Stimulated activated memory B cell treated with anti-CD40 and anti-IgM and Interleukin-4, amounts not matched to agents 10 μg/mL and 1 μg/mL and 100 μg/mL, for 72 hours (primary cell): ENCODE results near the gene RAP1GAP2.

Source experiments
- ATAC-seq: fragments of 150-1000 bp; cut with Tn5 transposase; 2 replicates; pipeline ENCODE4 v1.10.0; 2021
- H3K27ac Mint-ChIP-seq: one replicate; pipeline ENCODE4 v1.8.0; 2022; ENCODE audit warnings: mild to moderate bottlenecking, mixed read lengths
- H3K27me3 Mint-ChIP-seq: one replicate; pipeline ENCODE4 v1.8.0; 2022; ENCODE audit warnings: mixed read lengths
- H3K36me3 Mint-ChIP-seq: one replicate; pipeline ENCODE4 v1.8.0; 2022; ENCODE audit warnings: mixed read lengths
- H3K4me1 Mint-ChIP-seq: one replicate; pipeline ENCODE4 v1.8.0; 2022; ENCODE audit warnings: mixed read lengths
- H3K4me3 Mint-ChIP-seq: one replicate; pipeline ENCODE4 v1.8.0; 2022; ENCODE audit warnings: mild to moderate bottlenecking, moderate library complexity, mixed read lengths
- H3K9me3 Mint-ChIP-seq: one replicate; pipeline ENCODE4 v1.8.0; 2022; ENCODE audit warnings: mixed read lengths

The RAP1GAP2 gene

DNA sequence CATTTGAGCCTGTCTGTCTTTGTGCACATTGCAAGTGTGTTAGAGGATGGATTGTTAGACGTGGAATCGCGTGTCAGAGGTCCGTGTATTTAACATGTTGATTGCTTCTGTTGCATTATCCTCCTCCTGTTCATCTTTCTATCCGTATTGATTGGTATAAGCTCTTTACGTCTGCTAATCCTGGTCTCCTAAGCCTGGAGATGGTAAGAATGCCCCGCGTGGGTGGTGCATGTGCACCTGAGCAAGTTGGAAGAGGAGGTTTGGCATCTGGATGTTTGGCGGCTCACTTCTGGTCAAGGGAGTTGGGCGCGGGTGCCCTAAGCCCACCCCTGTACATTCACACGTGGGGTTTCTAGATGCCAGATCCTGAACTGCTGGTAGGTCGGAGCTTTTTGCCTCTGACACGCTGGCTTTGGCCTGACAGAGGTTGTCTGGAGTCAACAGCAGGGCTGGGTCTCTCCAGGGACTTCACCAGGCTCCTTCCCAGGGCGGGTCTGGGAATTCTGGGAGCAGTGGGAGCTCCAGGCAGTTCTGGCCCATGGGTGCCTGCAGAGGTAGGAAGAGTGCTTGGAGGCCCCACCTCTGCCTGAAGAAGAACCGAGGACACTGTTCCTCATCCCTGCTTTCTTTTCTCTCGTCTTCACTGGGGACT lies 159.8 kb downstream of the RAP1GAP2 start:
- Mint-ChIP-seq H3K9me3 (no peaks in the 10 kb centered on the region), H3K27ac (no peak overlapping the region)

DNA sequence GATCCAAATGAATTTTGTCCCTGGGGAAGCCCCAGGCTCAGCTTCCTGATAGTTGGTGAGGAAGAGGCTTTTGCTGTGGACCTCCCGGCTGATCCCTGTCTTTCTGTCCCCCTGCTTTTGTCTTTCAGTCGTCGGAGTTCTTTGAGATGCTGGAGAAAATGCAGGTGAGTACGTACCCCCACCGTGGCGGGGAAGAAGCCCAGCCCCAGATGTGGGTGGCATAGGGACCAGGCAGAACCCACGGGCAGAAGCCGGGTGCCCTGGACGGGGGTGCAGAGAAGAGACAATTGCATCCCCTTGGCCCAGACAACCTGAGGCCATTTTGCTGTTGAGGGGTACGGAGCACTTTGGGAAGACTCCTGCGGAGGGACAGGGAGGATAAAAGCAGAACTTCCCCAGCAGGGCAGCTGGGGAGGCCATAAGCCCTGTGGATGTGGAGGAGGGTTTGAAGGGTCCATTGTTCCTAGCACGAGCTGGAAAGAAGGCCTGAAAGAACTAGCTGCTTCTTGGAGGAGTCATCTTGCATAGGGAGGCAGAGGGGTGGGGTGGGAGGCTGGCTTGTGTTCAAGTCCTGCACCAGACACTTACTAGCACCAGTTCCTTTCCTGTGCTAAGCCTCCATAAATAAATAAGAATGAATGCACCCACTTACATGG lies 161.5 kb downstream of the RAP1GAP2 start:
- no peak for ATAC-seq
- Mint-ChIP-seq H3K9me3 (no peaks in the 10 kb centered on the region), H3K4me3 (no peak overlapping the region), H3K27me3 (peaks cover 32% of the 10 kb centered on the region), H3K27ac (no peak overlapping the region), H3K4me1 (peaks cover 27% of the 10 kb centered on the region), H3K36me3 (no peaks in the 10 kb centered on the region)

More for the DNA sequence above, 159.8 kb downstream of the RAP1GAP2 start:
- ATAC-seq, result no peak
- H3K4me3 Mint-ChIP-seq, result no peak overlapping the region
- H3K27me3 Mint-ChIP-seq, result peaks cover 32% of the 10 kb centered on the region
- H3K36me3 Mint-ChIP-seq, result no peaks in the 10 kb centered on the region
- peaks cover 27% of the 10 kb centered on the region for H3K4me1 Mint-ChIP-seq

DNA sequence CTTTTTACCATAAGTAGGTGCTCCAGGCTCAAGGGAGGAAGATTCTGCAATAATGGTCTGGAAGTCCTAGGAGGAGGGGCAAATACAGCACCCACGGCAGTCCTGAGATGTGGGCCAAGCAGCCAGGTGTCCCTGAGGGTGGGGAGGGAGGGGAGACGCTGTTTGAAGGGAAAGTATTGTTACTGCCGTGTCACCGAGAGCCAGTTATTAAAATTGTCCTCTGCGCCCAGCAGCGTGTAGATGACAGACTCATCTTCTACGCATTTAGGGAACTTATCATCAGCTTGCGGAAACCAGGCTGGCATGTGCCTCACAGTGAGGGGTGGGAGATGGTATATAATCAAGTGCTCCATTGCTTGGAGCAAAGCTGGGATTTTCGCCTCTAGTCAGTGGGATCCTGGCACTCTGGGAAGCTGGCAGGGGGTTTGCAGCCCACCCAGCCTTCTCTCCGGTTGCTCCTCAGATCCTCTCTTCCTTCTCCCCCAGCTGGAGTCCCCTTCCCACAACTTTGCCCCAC lies 162.5 kb downstream of the RAP1GAP2 start:
- Mint-ChIP-seq H3K36me3 (no peaks in the 10 kb centered on the region), H3K4me3 (no peak overlapping the region), H3K4me1 (peaks cover 27% of the 10 kb centered on the region), H3K9me3 (no peaks in the 10 kb centered on the region), H3K27me3 (peaks cover 32% of the 10 kb centered on the region), H3K27ac (no peak overlapping the region)
- no peak for ATAC-seq

DNA sequence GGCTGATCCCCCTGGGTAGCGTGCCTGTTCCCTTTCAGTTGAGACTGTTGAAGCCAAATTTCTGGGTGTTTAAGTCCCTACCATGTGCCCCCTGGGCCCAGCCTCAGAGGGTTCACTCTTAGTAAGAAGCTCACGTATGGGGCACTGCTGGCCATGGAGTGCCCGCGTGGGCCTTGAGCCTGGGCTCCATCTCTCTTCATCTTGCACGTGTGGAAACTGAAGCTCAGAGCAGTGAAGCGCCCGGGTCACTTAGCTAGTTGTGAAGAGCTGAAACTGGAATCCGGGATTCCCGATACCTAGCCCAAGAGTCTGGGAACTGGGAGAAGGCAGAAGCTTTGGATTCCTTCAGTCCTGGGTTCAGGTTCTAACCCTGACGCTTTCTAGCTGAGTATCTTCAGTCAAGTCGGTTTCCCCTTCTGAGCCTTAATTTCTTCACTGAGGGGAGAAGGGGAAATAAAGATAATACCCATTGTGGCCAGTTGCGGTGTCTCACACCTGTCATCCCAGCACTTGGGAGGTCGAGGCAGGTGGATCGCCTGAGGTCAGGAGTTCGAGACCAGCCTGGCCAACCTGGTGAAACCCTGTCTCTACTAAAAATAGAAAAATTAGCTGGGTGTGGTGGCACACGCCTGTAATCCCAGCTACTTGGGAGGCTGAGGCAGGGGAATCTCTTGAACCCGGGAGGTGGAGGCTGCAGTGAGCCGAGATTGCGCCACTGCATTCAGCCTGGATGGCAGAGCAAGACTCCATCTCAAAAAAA lies 163.3 kb downstream of the RAP1GAP2 start:
- no peak for ATAC-seq
- Mint-ChIP-seq H3K27ac (no peak overlapping the region), H3K4me1 (peaks cover 27% of the 10 kb centered on the region), H3K9me3 (no peaks in the 10 kb centered on the region), H3K4me3 (no peak overlapping the region), H3K36me3 (no peaks in the 10 kb centered on the region), H3K27me3 (peaks cover 32% of the 10 kb centered on the region)

DNA sequence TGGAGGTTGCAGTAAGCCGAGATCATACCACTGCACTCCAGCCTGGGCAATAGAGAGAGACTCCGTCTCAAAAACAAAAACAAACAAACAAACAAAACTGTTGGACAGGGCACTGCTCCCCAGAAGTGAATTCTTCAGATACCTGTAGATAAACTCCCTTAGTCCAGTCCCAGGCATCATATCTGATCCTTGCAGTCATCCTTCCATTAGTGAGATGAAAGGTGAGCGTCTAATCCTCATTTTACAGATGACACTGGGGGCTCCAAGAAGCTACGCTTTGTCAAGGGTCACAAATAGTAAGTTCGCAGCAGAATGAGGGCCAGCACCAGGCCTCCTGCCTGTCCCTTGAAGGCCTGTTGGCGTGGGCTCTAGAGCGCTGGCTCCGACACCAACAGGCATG lies 165.2 kb downstream of the RAP1GAP2 start:
- Mint-ChIP-seq H3K4me1 (peaks cover 10% of the 10 kb centered on the region), H3K9me3 (no peaks in the 10 kb centered on the region), H3K27ac (no peak overlapping the region), H3K36me3 (peaks cover 16% of the 10 kb centered on the region), H3K27me3 (peaks cover 15% of the 10 kb centered on the region), H3K4me3 (no peak overlapping the region)
- ATAC-seq, result no peak

DNA sequence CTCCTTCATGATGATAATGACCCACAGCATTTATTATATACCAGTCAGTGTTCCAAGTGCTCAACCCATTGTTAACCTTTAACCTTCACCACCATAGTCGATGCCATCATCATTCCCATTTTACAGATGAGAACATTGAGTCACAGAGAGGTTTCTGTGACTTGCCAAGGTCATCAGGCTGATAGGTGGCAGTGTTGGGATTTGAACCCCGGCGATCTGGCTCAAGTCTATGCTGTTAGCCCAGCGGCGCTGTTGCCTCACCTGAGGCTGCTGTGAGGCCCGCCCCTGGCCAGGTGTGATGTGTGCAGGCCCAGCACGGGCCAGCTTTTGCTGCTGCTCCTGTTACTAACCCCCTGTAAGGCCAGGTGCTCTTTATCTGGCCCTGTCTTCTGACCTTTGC lies 166.0 kb downstream of the RAP1GAP2 start:
- Mint-ChIP-seq H3K36me3 (peaks cover 23% of the 10 kb centered on the region), H3K4me1 (peaks cover 10% of the 10 kb centered on the region), H3K27me3 (peaks cover 13% of the 10 kb centered on the region), H3K27ac (no peak overlapping the region), H3K9me3 (no peaks in the 10 kb centered on the region), H3K4me3 (no peak overlapping the region)
- no peak for ATAC-seq

DNA sequence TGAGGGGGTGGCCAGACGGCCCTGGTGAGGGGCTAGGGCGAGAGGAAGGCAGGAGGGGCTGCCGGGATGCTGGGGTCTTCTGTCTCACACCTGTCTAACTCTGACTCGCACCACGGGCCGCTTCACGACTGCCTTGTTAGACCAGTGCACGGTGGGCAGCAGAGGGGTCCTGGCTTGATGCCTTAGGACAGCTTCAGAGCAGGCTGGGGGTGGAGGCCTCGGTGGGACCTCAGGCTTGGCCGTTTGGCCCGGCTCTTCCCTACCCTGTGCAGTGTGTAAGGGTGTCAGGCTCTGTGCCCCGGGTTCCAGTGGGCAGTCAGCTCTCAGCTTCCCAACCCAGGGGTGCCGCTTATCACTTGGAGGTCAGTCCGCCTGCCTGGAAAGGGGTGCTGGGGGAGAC lies 166.5 kb downstream of the RAP1GAP2 start:
- H3K36me3 Mint-ChIP-seq, result peaks cover 28% of the 10 kb centered on the region
- no peak overlapping the region for H3K27ac Mint-ChIP-seq
- no peak for ATAC-seq
- no peak overlapping the region for H3K4me3 Mint-ChIP-seq
- H3K4me1 Mint-ChIP-seq, result peaks cover 7% of the 10 kb centered on the region
- no peaks in the 10 kb centered on the region for H3K9me3 Mint-ChIP-seq
- peaks cover 9% of the 10 kb centered on the region for H3K27me3 Mint-ChIP-seq

DNA sequence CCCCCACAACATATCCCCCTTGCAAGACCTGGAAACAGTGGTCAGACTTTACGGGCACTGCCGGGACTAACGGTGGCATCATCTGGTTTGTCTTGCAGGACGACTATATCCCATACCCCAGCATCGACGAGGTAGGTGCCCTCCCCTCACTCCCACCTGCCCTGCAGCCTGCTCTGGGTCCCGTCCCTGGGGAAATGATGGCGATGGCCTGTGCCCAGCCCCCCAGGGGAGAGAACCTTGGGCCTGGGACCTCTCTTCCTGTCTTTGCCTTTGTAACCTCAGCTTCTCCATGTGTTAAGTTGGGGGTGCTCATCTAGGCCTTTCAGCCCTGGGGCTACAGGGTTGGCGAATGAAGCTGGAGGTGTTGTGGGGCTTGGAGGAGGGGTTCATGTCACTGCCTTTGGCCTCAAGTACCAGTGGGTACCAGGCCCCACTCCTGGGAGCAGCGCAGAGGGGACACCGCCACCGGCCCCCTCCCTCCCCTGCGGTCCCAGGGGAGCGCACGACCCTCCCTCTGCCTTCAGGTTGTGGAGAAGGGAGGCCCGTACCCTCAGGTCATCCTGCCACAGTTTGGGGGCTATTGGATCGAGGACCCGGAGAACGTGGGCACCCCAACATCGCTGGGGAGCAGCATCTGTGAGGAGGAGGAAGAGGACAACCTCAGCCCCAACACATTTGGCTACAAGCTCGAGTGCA lies 167.2 kb downstream of the RAP1GAP2 start:
- Mint-ChIP-seq H3K36me3 (peaks cover 36% of the 10 kb centered on the region), H3K4me1 (no peaks in the 10 kb centered on the region), H3K27me3 (peaks cover 2% of the 10 kb centered on the region), H3K27ac (no peak overlapping the region), H3K9me3 (no peaks in the 10 kb centered on the region), H3K4me3 (no peak overlapping the region)
- no peak for ATAC-seq

DNA sequence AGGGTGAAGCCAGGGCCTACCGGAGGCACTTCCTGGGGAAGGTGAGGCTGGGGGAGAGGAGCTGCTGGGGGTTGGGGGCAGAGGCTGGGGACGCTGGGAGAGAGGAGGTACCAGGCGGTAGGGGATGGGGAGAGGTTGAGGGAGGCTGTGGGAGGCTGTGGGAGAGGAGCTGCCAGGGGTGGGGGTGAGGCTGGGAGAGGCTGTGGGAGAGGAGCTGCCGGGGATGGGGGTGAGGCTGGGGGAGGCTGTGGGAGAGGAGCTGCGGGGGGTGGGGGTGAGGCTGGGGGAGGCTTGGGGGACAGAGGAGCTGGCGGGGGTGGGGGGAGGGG lies 167.8 kb downstream of the RAP1GAP2 start:
- no peaks in the 10 kb centered on the region for H3K9me3 Mint-ChIP-seq
- no peaks in the 10 kb centered on the region for H3K27me3 Mint-ChIP-seq
- no peak for ATAC-seq
- H3K36me3 Mint-ChIP-seq, result peaks cover 36% of the 10 kb centered on the region
- H3K27ac Mint-ChIP-seq, result no peak overlapping the region
- no peak overlapping the region for H3K4me3 Mint-ChIP-seq
- H3K4me1 Mint-ChIP-seq, result no peaks in the 10 kb centered on the region

DNA sequence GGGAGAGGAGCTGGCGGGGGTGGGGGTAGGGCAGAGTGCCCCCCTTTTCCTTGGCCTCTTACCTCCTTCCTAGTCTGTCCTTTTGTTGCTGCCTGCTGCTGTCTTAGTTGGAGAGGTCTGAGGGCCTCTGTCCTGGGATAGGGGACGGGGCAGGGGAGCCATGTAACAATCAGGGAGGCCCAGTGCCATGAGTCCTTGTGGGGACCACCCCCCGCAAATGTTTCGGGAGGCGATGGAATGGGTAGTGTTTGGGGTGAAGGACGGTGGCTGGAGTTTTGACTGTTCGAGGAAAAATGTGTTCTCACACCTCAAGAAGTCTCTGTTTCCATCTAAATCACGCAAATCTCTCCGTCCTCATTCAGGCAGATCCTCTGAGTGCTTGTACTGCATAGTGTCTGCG lies 168.1 kb downstream of the RAP1GAP2 start:
- no peaks in the 10 kb centered on the region for H3K4me1 Mint-ChIP-seq

DNA sequence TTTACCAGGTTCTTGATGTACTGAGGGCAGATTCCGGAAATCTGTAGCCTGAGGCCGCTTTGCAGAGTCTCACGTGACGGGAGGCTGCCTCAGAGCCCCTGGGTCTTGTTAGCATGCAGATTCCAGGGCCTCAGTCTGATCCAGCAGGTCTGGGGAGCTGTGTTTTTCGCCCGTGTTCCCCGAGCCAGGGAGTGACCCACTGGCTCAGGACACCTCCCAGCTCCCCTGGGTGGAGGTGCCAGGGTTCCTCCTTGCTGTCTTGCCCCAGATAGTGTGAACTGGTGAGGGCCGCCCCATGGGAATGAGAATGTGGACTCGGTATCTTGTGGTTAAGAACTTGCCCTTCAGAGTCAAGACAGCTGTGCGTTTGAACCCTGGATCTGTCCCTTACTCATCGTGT lies 168.6 kb downstream of the RAP1GAP2 start:
- Mint-ChIP-seq H3K9me3 (no peaks in the 10 kb centered on the region), H3K27ac (no peak overlapping the region), H3K36me3 (peaks cover 36% of the 10 kb centered on the region), H3K27me3 (no peaks in the 10 kb centered on the region), H3K4me1 (no peaks in the 10 kb centered on the region), H3K4me3 (no peak overlapping the region)
- ATAC-seq, result no peak

More for the DNA sequence above, 168.1 kb downstream of the RAP1GAP2 start:
- no peak overlapping the region for H3K4me3 Mint-ChIP-seq
- H3K27ac Mint-ChIP-seq, result no peak overlapping the region
- H3K9me3 Mint-ChIP-seq, result no peaks in the 10 kb centered on the region
- H3K27me3 Mint-ChIP-seq, result no peaks in the 10 kb centered on the region
- ATAC-seq, result no peak
- H3K36me3 Mint-ChIP-seq, result peaks cover 36% of the 10 kb centered on the region

DNA sequence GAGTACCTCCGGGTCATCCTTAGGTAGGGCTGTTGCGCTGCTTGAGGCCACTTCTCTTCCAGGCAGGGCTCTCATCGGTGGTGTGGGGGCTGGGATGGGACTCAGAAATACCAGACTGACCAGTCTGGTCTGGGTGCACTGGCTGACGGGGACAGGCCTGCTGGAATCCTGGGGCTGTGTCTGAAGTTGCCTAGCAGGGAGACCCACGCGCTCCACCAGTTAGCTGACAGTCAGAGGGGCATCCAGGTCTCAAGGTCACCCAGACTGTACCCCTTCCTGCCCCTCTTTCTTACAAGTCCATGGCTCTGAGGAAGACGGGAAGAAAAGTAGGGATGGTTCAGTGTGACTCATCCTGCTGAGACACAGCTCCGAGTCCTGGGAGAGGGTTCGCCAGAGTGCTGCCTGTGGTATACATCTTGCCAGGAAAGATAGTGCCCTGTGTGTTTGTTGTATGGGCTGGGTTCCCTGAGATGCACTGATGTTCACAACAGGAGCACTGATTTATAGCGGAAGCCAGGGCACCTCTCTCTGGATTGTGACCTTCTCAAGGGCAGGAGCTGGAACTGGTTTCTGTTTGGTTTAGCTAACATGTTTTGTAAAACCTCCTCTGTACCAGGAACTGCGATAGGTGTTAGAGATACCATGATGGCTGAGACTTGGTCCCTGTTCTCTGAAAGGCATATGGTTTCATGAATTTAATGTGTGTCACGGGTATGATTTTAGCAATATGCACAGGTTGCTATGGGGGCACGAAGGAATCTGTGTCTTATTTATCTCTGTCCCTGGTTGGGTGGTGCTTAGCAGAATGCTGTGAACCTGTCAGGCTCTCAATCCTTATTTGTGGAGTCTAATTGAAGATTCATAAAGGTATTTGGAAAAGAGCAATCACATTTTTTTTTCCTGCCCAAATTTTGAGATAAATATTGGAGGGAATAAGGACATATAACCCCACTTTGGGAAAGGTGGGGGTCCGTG lies 169.7 kb downstream of the RAP1GAP2 start:
- H3K36me3 Mint-ChIP-seq, result peaks cover 36% of the 10 kb centered on the region
- H3K27me3 Mint-ChIP-seq, result no peaks in the 10 kb centered on the region
- H3K4me3 Mint-ChIP-seq, result no peak overlapping the region
- H3K4me1 Mint-ChIP-seq, result no peaks in the 10 kb centered on the region
- H3K9me3 Mint-ChIP-seq, result no peaks in the 10 kb centered on the region
- no peak overlapping the region for H3K27ac Mint-ChIP-seq
- no peak for ATAC-seq

DNA sequence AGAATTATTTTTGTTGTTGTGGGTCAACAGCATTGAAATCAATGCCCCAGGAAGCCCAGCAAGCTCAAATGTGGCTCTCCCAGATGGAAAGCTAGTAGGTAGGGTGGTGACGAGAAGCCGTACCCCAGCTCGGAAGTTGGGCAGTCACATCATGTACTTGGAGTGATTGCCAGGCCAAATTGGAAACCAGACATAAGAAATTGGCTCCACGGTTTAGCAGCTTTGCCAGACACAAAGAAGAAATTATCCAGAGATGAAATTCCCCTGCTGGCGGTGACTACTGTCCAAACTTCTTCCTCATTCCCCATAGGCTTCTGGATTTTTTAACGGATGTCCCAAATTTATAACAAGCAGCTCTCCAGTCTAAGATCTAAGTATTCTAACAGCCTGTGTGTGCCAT lies 171.3 kb downstream of the RAP1GAP2 start:
- Mint-ChIP-seq H3K27me3 (no peaks in the 10 kb centered on the region), H3K27ac (no peak overlapping the region), H3K4me1 (no peaks in the 10 kb centered on the region), H3K36me3 (peaks cover 36% of the 10 kb centered on the region), H3K9me3 (no peaks in the 10 kb centered on the region), H3K4me3 (no peak overlapping the region)
- ATAC-seq, result no peak

DNA sequence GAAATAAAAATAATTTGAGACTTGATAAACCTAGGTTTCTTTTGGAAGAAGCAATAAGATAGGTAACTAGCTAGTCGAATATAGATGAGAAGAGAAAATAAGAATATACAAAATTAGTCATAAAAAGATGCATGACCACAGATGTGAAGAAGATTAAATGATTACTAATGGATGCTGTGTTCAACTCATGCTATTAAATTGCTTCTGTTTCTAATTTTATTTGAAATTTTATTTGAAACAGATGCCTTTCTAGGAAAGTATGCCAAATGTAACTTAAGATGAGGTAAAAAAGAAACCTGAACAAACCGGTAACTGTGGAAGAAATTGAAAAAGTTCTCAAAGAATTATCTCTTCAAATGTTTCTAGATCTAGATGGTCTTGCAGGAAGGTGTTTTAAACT lies 175.6 kb downstream of the RAP1GAP2 start:
- Mint-ChIP-seq H3K27ac (no peak overlapping the region), H3K4me3 (no peak overlapping the region), H3K27me3 (no peaks in the 10 kb centered on the region), H3K4me1 (no peaks in the 10 kb centered on the region), H3K9me3 (no peaks in the 10 kb centered on the region), H3K36me3 (peaks cover 22% of the 10 kb centered on the region)
- no peak for ATAC-seq
